Uterus (tissue), 2 donors: ENCODE measurements around the gene RXRG.

Experiments used
- POLR2A ChIP-seq, 2 donors: fragments of 450-650 bp; IDR thresholded peaks; one replicate each; pipeline ENCODE4 v1.6.1; 2016; ENCODE audit warnings: antibody characterized with exemption in 2 of 2, mild to moderate bottlenecking in 1 of 2, moderate library complexity in 1 of 2
- TF ChIP-seq, protein P1 (sequence below), 4 experiments: fragments of 200-600 bp in 2 of 4; fragments of 450-650 bp in 2 of 4; sonication (generic) in 2 of 4; IDR thresholded peaks; one replicate each; pipeline ENCODE4 v1.5.1; 2016 to 2019; ENCODE audit warnings: antibody characterized with exemption in 4 of 4, mild to moderate bottlenecking in 2 of 4, moderate library complexity in 1 of 4

- TF ChIP-seq, protein P1, sequence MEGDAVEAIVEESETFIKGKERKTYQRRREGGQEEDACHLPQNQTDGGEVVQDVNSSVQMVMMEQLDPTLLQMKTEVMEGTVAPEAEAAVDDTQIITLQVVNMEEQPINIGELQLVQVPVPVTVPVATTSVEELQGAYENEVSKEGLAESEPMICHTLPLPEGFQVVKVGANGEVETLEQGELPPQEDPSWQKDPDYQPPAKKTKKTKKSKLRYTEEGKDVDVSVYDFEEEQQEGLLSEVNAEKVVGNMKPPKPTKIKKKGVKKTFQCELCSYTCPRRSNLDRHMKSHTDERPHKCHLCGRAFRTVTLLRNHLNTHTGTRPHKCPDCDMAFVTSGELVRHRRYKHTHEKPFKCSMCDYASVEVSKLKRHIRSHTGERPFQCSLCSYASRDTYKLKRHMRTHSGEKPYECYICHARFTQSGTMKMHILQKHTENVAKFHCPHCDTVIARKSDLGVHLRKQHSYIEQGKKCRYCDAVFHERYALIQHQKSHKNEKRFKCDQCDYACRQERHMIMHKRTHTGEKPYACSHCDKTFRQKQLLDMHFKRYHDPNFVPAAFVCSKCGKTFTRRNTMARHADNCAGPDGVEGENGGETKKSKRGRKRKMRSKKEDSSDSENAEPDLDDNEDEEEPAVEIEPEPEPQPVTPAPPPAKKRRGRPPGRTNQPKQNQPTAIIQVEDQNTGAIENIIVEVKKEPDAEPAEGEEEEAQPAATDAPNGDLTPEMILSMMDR (IDR thresholded peaks at IDR 0.05), result no peak
- TF ChIP-seq POLR2A (IDR thresholded peaks at IDR 0.05), result no peak
These were observed 19.3 kb downstream of the RXRG start for GRCh38 chr1:165425621-165426020.
